HepG2 (cell line): ENCODE data around the gene PIP5KL1. TPM values are rescaled to one million over a fixed set of nuclear protein-coding genes. Genes with fewer than 3 reads are reported as not detected.

ENCODE experiments used
- ELK4 ChIP-seq: sonication (generic); formaldehyde crosslinking; IDR thresholded peaks from 2 replicates; pipeline ENCODE4 v1.9.0; 2021; ENCODE audit warnings: missing genetic modification reagents, borderline replicate concordance
- HMGXB4 ChIP-seq, 2 experiments: sonication (generic) in 1 of 2; formaldehyde crosslinking in 1 of 2; IDR thresholded peaks; 2 replicates each; pipeline versions ENCODE4 v1.4.0 to v1.6.1; 2018 to 2020; ENCODE audit warnings: missing genetic modification reagents in 2 of 2, borderline replicate concordance in 1 of 2, low read depth in 1 of 2, mild to moderate bottlenecking in 1 of 2, missing biosample characterization in 1 of 2
- SPEN ChIP-seq: sonication (generic); formaldehyde crosslinking; IDR thresholded peaks from 2 replicates; pipeline ENCODE4 v1.5.1; 2020; ENCODE audit warnings: low read depth, mild to moderate bottlenecking, missing genetic modification reagents
- ZBTB40 ChIP-seq, 2 experiments: fragments of 450-650 bp in 1 of 2; sonication (generic) in 1 of 2; formaldehyde crosslinking in 1 of 2; IDR thresholded peaks; 2 replicates each; pipeline versions ENCODE4 v1.6.1 to v1.8.0; 2016 to 2022; ENCODE audit warnings: antibody characterized with exemption in 1 of 2, mild to moderate bottlenecking in 1 of 2, missing genetic modification reagents in 1 of 2
- ZGPAT ChIP-seq: IDR thresholded peaks from 2 replicates; pipeline ENCODE4 v1.6.1; 2016; ENCODE audit warnings: mild to moderate bottlenecking
- ZNF160 ChIP-seq: sonication (generic); formaldehyde crosslinking; IDR thresholded peaks from 2 replicates; pipeline ENCODE4 v1.8.0; 2022; ENCODE audit warnings: mild to moderate bottlenecking, inconsistent platforms, missing genetic modification reagents
- ZNF24 ChIP-seq: fragments of 450-650 bp; IDR thresholded peaks from 2 replicates; pipeline ENCODE4 v1.6.1; 2017; ENCODE audit warnings: antibody characterized with exemption, mild to moderate bottlenecking
- ZNF709 ChIP-seq: sonication (generic); formaldehyde crosslinking; IDR thresholded peaks from 2 replicates; pipeline ENCODE4 v1.5.0; 2020; ENCODE audit warnings: mild to moderate bottlenecking, missing genetic modification reagents
- ZSCAN5A ChIP-seq: sonication (generic); formaldehyde crosslinking; IDR thresholded peaks from 2 replicates; pipeline ENCODE4 v1.8.0; 2022; ENCODE audit warnings: mild to moderate bottlenecking, missing genetic modification reagents, borderline replicate concordance
- polyA plus RNA-seq, 8 experiments: library from polyadenylated mRNA; depleted of rRNA in 3 of 8; stranded (reverse) in 7 of 8; unstranded in 1 of 8; fragments of >200 nt; fragmentation: Illumina TruSeq in 4 of 8; extraction: Trizol in 4 of 8; gene quantifications; 2 replicates each; pipeline versions ENCODE4 v1.2.1 to v1.2.3, GENCODE V29; 2011 to 2016; ENCODE audit warnings: low read depth in 4 of 8, missing spikeins in 1 of 8, mixed read lengths in 1 of 8; ENCODE audit not compliant: insufficient read depth in 1 of 8
- total RNA-seq, 5 experiments: library from RNA; depleted of rRNA; stranded (reverse); fragments of >200 nt; fragmentation: Illumina TruSeq; extraction: Trizol; gene quantifications; 2 replicates each; pipeline ENCODE4 v1.2.3, GENCODE V29; 2016; ENCODE audit warnings: low read depth in 1 of 5

The PIP5KL1 gene
- total and polyA plus RNA-seq, 2 of the 13 experiments (the other 11 are each of a cell fraction or from before 2014, with no cell fraction given), result 0.20 to 0.49 TPM

GRCh38 chr9:127980060-127980705 is 49.6 kb upstream of the PIP5KL1 start (continued):
- no peak for TF ChIP-seq ZBTB40 (IDR thresholded peaks at IDR 0.05)
- no peak for TF ChIP-seq ZBTB40 (CRISPR knock-in tag; IDR thresholded peaks at IDR 0.05)
- peak in 1 of 2 experiments; percentile 1; a peak in 1 of 4 replicates for TF ChIP-seq HMGXB4 (CRISPR knock-in tag; IDR thresholded peaks at IDR 0.05; ENCODE audit: borderline replicate concordance in 1 of 2, low read depth in 1 of 2)
- no peak for TF ChIP-seq ZNF160 (CRISPR knock-in tag)
- TF ChIP-seq ZNF24, result no peak
- 0 out of 2 replicates have a peak, but pooled peaks have one; percentile 3 for TF ChIP-seq ZNF709
- TF ChIP-seq SPEN (CRISPR knock-in tag), result 0 out of 2 replicates have a peak, but pooled peaks have one; percentile 24
- no peak for TF ChIP-seq ZSCAN5A
- no peak for TF ChIP-seq ELK4 (CRISPR knock-in tag)
- 0 out of 2 replicates have a peak, but pooled peaks have one; percentile 4 for TF ChIP-seq ZGPAT
